Rectal smooth muscle tissue (tissue), 1 donor: ENCODE measurements around the gene AMER3.

ENCODE experiments used
- H3K27ac ChIP-seq: one replicate; pipeline ENCODE4 v1.7.0; 2013; ENCODE audit warnings: low read depth, low read length, inconsistent platforms
- H3K27me3 ChIP-seq: one replicate; pipeline ENCODE4 v1.7.0; 2013; ENCODE audit warnings: low read length; ENCODE audit not compliant: control insufficient read depth, insufficient read depth
- H3K36me3 ChIP-seq: one replicate; pipeline ENCODE4 v1.7.0; 2013; ENCODE audit warnings: low read length; ENCODE audit not compliant: control insufficient read depth, insufficient read depth
- H3K4me1 ChIP-seq: one replicate; pipeline ENCODE4 v1.7.0; 2013; ENCODE audit warnings: low read length; ENCODE audit not compliant: control insufficient read depth, insufficient read depth
- H3K4me3 ChIP-seq: one replicate; pipeline ENCODE4 v1.7.0; 2013; ENCODE audit warnings: low read length
- H3K9ac ChIP-seq: one replicate; pipeline ENCODE4 v1.7.0; 2013; ENCODE audit warnings: low read length

The AMER3 gene

GRCh38 chr2:130797493-130798435 lies 42.4 kb downstream of the AMER3 start:
- Histone ChIP-seq H3K9ac (peak overlapping the region; percentile 74), H3K27ac (peak overlapping the region; percentile 95), H3K36me3 (no peaks in the 10 kb centered on the region), H3K4me1 (peaks cover 9% of the 10 kb centered on the region), H3K27me3 (no peaks in the 10 kb centered on the region), H3K4me3 (peak overlapping the region; percentile 95)

GRCh38 chr2:130798472-130799218 lies 43.3 kb downstream of the AMER3 start:
- Histone ChIP-seq H3K9ac (peak overlapping the region; percentile 35), H3K4me1 (peaks cover 9% of the 10 kb centered on the region), H3K4me3 (peak overlapping the region; percentile 95), H3K36me3 (no peaks in the 10 kb centered on the region), H3K27me3 (no peaks in the 10 kb centered on the region), H3K27ac (peak overlapping the region; percentile 95)

GRCh38 chr2:130799295-130799694 lies 44.0 kb downstream of the AMER3 start:
- Histone ChIP-seq H3K4me1 (peaks cover 9% of the 10 kb centered on the region), H3K27ac (no peak overlapping the region), H3K4me3 (no peak overlapping the region), H3K27me3 (no peaks in the 10 kb centered on the region), H3K36me3 (no peaks in the 10 kb centered on the region), H3K9ac (no peak overlapping the region)

- no peak overlapping the region for H3K27ac ChIP-seq
- H3K4me1 ChIP-seq = no peaks in the 10 kb centered on the region
- no peak overlapping the region for H3K9ac ChIP-seq
- H3K27me3 ChIP-seq = no peaks in the 10 kb centered on the region
- no peaks in the 10 kb centered on the region for H3K36me3 ChIP-seq
- H3K4me3 ChIP-seq = no peak overlapping the region
Measured at GRCh38 chr2:130805613-130806012, 50.3 kb downstream of the AMER3 start.

GRCh38 chr2:130806370-130806769 lies 51.0 kb downstream of the AMER3 start:
- Histone ChIP-seq H3K27ac (no peak overlapping the region), H3K4me3 (no peak overlapping the region), H3K27me3 (no peaks in the 10 kb centered on the region), H3K4me1 (no peaks in the 10 kb centered on the region), H3K36me3 (no peaks in the 10 kb centered on the region), H3K9ac (no peak overlapping the region)

GRCh38 chr2:130807659-130808385 lies 52.5 kb downstream of the AMER3 start:
- no peak overlapping the region for H3K27ac ChIP-seq
- no peaks in the 10 kb centered on the region for H3K27me3 ChIP-seq
- H3K36me3 ChIP-seq = no peaks in the 10 kb centered on the region
- H3K4me3 ChIP-seq = no peak overlapping the region
- no peak overlapping the region for H3K9ac ChIP-seq
- no peaks in the 10 kb centered on the region for H3K4me1 ChIP-seq

- H3K27ac ChIP-seq = no peak overlapping the region
- no peak overlapping the region for H3K4me3 ChIP-seq
- no peak overlapping the region for H3K9ac ChIP-seq
- no peaks in the 10 kb centered on the region for H3K27me3 ChIP-seq
- H3K36me3 ChIP-seq = no peaks in the 10 kb centered on the region
- no peaks in the 10 kb centered on the region for H3K4me1 ChIP-seq
Measured at GRCh38 chr2:130808482-130809268, 53.3 kb downstream of the AMER3 start.

- peaks cover 4% of the 10 kb centered on the region for H3K27me3 ChIP-seq
- no peak overlapping the region for H3K27ac ChIP-seq
- H3K4me3 ChIP-seq = no peak overlapping the region
- H3K36me3 ChIP-seq = no peaks in the 10 kb centered on the region
- H3K4me1 ChIP-seq = no peaks in the 10 kb centered on the region
- H3K9ac ChIP-seq = no peak overlapping the region
Measured at GRCh38 chr2:130810490-130810889, 55.1 kb downstream of the AMER3 start.

- Histone ChIP-seq H3K27ac (no peak overlapping the region), H3K27me3 (peaks cover 4% of the 10 kb centered on the region), H3K4me1 (no peaks in the 10 kb centered on the region), H3K36me3 (no peaks in the 10 kb centered on the region), H3K4me3 (no peak overlapping the region), H3K9ac (no peak overlapping the region)
Measured at GRCh38 chr2:130813722-130814121, 58.4 kb downstream of the AMER3 start.

- H3K27ac ChIP-seq = no peak overlapping the region
- peaks cover 7% of the 10 kb centered on the region for H3K4me1 ChIP-seq
- H3K27me3 ChIP-seq = peaks cover 4% of the 10 kb centered on the region
- no peak overlapping the region for H3K4me3 ChIP-seq
- no peak overlapping the region for H3K9ac ChIP-seq
- no peaks in the 10 kb centered on the region for H3K36me3 ChIP-seq
Measured at GRCh38 chr2:130814931-130815680, 59.8 kb downstream of the AMER3 start.
